Hematopoietic multipotent progenitor cell treated with erythropoietin and hydrocortisone succinate and interleukin-3 and kit ligand, for 15 days (in vitro differentiated cells): Measurements from ENCODE around the gene CYP39A1.
"Not testable (repeated sequence)": the region's sequence is repeated elsewhere in the genome, so short reads cannot be mapped to it uniquely, and the experiment has no call there.

Experiments
- DNase-seq: peaks from one replicate; pipeline ENCODE4 v3.0.0-alpha.2; 2015; ENCODE audit warnings: low spot score

The CYP39A1 gene

GRCh38 chr6:46648869-46649492 is 3.6 kb downstream of the CYP39A1 start:
- DNase-seq, result no peak

- DNase-seq, result not testable (repeated sequence)
Observed at GRCh38 chr6:46648108-46648507, 4.5 kb downstream of the CYP39A1 start.

GRCh38 chr6:46645265-46645664 is 7.4 kb downstream of the CYP39A1 start:
- DNase-seq, result no peak

DNA sequence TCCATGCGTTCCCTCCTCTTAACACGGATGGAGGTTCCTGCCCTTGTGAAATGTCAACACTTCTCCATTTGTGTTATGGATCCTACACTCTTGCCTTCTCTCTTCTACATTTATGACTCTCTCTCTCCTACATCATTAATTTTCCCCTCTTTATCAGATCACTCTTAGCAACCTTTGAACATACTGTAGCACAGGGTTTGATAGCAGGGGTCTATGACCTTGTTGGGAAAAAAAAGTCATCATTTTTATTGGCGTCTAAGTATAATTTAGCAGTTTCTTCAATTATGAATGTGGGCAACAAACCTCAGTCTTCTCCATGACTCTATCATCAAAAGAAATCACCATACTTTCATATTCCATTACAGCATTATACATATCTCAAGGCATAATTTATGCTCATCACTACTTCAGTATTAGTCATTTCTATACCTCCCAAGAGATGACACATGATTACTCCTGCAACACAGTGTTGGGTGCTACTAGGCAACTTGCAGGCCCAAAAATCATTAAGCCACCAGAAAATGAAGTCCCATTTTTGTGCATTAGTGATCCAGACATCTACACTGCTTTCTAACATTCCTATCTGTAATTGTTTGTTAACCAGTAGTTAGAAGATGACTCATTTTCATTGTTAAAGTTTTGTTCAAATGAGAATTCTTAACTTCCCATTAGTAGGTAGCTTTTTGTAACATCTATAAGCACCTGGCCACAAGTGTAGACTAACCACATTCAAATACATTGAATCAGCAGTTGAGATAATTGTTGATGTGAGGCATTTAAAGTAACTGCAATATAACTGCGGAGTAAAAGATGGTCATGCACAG is 9.5 kb downstream of the CYP39A1 start:
- no peak for DNase-seq

GRCh38 chr6:46638650-46639049 is 14.0 kb downstream of the CYP39A1 start:
- DNase-seq, result no peak

DNA sequence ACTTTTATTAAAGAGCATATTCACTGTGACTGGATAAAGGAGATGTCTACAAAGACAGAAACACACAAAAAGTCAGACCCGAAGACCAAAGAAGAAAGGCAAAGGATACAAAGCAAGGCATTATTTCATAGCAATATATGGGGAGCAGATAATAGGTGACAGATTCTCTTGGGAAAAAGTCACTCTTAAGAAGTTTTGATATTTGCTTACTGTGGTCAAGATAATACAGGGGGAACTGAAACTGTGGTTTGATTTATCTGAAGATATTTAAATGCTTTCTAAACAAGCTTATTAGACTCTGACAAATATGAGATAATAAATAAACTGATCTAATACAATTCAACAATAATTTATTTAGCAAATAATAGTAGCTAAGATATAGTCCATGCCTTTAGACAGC is 14.7 kb downstream of the CYP39A1 start:
- no peak for DNase-seq

DNA sequence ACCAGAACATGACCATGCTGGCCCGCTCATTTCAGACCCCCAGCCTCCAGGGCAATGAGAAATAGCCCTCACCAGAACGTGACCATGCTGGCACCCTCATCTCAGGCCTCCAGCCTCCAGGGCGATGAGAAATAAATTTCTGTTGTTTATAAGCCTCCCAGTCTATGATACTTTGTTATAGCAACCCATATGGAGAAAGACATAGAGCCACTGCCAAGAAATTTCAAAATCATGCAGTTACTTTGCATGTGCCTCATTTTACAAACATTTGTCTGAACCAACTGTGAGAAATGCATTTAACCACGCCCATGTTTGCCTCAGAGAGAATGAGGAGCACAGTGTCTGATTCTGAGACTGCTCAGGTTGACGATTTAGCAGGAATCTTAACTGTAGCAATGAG is 15.5 kb downstream of the CYP39A1 start:
- no peak for DNase-seq

DNA sequence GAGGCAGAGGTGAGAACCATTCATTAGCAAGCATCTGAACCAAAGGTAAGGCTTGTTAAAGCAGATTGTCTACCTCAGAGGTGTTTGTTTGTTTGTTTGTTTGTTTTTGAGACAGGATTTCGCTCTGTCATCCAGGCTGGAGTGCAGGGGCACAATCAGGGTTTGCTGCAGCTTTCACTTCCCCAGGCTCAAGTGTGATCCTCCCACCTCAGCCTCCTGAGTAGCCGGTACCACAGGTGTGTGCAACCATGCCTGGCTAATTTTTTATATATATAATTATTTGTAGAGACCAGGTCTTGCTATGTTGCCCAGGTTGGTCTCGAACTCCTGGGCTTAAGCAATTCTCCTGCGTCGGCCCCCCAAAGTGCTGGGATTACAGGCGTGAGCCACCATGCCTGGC is 17.2 kb downstream of the CYP39A1 start:
- no peak for DNase-seq

- no peak for DNase-seq
Observed at GRCh38 chr6:46632053-46632452, 20.6 kb downstream of the CYP39A1 start.

DNA sequence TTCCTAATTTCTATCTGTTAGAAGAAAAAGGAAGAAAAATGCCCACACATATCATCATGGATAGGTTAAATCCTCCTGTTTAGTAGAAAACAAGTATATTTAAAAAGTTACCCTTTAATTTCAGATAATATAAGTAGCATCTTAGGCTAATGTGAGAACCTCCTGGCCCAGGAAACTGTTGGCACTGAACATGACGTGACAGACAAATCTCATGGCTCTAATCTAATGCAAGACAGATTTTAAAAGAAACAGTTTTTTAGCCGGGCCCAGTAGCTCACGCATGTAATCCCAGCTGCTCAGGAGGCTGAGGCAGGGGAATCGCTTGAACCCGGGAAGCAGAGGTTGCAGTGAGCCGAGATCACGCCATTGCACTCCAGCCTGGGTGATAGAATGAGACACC is 22.9 kb downstream of the CYP39A1 start:
- no peak for DNase-seq

- no peak for DNase-seq
Observed at GRCh38 chr6:46628976-46629375, 23.6 kb downstream of the CYP39A1 start.

- DNase-seq, result no peak
Observed at GRCh38 chr6:46628498-46628897, 24.1 kb downstream of the CYP39A1 start.

GRCh38 chr6:46626976-46627375 is 25.6 kb downstream of the CYP39A1 start:
- DNase-seq, result no peak

GRCh38 chr6:46626228-46626909 is 26.2 kb downstream of the CYP39A1 start:
- no peak for DNase-seq

DNA sequence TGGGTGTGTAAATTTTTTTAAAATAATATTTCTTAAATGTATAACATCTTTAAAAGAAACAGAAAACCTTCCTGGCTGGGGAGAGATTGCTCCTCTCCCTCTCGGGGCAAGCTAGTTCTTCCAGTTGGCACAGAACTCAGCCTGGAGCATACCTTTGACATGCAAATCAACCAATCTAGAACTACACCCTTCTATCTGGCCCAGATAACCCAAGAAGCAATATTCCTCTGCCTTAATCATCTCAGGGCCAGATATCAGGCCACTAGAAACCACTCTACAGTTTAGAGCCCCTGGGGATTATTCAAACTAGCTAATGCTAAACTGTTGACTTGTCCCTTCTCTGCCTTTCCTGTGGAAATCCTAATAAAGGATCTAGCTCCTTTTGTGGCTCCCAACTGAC is 33.9 kb downstream of the CYP39A1 start:
- DNase-seq, result no peak

DNA sequence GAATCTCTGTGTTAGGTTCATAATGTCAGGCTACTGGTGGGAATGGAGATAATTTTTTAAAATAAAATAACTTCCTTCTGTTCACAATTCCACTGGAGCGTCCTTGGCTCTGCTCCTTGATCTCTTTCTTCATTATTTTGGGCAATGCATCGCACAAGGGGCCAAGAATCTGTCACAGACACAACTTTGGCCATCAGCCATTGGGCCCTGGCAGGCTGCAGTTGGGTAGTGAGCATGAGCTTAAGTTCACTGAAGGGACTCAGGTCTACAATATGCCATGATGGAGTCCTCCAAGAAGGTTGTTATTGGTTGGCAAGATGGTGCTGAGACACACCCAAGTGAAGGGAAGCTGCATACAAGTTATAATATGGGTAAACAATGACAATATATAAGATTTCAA is 40.0 kb downstream of the CYP39A1 start:
- no peak for DNase-seq

GRCh38 chr6:46610862-46611553 is 41.6 kb downstream of the CYP39A1 start:
- no peak for DNase-seq

DNA sequence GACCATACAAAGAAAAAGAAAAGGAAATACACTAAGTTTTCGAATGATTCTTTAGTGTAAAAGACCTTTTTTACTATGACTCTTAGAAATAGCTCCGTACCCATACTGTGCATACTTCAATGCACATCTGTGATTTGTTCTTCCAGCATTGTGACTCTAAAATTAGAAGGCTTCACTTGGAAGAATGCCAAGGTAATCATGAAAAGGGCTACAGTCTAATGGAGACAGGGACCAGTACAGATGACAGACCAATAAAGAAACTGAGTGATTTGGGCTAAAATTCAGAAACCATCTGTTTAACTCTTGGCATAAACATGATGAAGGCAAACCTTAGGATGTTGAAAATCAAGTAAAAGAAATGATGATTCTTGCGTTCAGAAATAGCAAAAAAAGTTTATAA is 46.3 kb downstream of the CYP39A1 start:
- no peak for DNase-seq

GRCh38 chr6:46605091-46605797 is 47.4 kb downstream of the CYP39A1 start:
- DNase-seq, result no peak

- no peak for DNase-seq
Observed at GRCh38 chr6:46598215-46598614, 54.4 kb downstream of the CYP39A1 start.

DNA sequence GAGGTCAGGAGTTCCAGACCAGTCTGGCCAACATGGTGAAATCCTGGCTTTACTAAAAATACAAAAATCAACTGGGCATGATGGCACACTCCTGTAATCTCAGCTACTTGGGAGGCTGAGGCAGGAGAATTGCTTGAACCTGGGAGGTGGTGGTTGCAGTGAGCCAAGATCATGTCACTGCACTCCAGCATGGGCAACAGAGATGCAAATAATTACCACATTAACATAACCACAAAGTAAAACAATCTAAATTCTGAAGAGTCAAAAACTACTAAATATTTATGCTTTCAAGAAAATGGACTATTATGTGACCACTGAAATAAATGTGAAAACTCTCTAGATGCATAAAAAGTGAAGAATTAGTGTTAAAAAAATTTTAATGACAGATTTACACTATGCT is 59.9 kb downstream of the CYP39A1 start:
- no peak for DNase-seq

DNA sequence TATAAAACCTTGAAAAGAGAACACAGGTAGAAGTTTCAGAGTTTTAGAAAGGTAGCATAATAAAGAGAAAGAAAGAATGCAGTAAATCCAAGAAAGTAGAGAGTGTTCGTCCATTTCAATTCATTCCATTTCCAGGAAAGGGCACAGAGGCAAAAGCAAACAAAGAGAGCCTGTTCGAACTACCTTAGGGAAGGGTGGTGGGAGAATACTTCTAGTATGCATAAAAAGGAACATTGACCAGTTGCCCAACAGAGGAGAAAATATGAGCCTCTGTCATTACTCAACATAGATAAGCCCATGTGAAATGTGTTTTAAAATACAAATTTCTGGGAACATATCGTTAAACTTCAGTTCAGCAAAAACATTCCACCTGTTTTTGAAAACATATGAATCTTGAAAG is 60.6 kb downstream of the CYP39A1 start:
- DNase-seq, result no peak
